ENCODE data around the gene FLAD1. TPM values are rescaled to one million over a fixed set of nuclear protein-coding genes. Genes with fewer than 3 reads are reported as not detected.

The FLAD1 gene
- total and polyA plus RNA-seq, 4 donors = 10.9 to 37.0 (median 30.6) TPM

- Histone ChIP-seq H3K27ac (ENCODE audit: low read depth in 1 of 2, low read length in 1 of 2) (peak overlapping the region; percentile 59 to 63), H3K4me1 (ENCODE audit: control insufficient read depth in 5 of 5, insufficient read depth in 5 of 5, low read length in 5 of 5) (peaks cover 6 to 58% (median 24%) of the 10 kb centered on the region in 5 donors), H3K9ac (ENCODE audit: insufficient read depth in 1 of 2, low read length in 2 of 2) (no peak overlapping the region), H3K27me3 (ENCODE audit: control insufficient read depth in 3 of 3, insufficient read depth in 3 of 3, low read length in 2 of 3) (no peaks in the 10 kb centered on the region), H3K4me3 (no peak overlapping the region), H3K9me3 (ENCODE audit: control insufficient read depth in 4 of 4, insufficient read depth in 3 of 4, low read length in 3 of 4) (no peaks in the 10 kb centered on the region), H3K36me3 (ENCODE audit: control insufficient read depth in 4 of 4, insufficient read depth in 4 of 4, low read length in 4 of 4) (no peaks in the 10 kb centered on the region)
- ATAC-seq (ENCODE audit: insufficient read depth, low FRiP score) (no peak), DNase-seq (no peak)
- 27 to 42% methylated on average over 15 to 16 of the region's 16 CpGs for WGBS, 2 donors
- TF ChIP-seq, protein P1, sequence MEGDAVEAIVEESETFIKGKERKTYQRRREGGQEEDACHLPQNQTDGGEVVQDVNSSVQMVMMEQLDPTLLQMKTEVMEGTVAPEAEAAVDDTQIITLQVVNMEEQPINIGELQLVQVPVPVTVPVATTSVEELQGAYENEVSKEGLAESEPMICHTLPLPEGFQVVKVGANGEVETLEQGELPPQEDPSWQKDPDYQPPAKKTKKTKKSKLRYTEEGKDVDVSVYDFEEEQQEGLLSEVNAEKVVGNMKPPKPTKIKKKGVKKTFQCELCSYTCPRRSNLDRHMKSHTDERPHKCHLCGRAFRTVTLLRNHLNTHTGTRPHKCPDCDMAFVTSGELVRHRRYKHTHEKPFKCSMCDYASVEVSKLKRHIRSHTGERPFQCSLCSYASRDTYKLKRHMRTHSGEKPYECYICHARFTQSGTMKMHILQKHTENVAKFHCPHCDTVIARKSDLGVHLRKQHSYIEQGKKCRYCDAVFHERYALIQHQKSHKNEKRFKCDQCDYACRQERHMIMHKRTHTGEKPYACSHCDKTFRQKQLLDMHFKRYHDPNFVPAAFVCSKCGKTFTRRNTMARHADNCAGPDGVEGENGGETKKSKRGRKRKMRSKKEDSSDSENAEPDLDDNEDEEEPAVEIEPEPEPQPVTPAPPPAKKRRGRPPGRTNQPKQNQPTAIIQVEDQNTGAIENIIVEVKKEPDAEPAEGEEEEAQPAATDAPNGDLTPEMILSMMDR (IDR thresholded peaks at IDR 0.05; ENCODE audit: control extremely low read depth, extremely low read depth) = no peak
These were observed 25.1 kb downstream of the FLAD1 start for GRCh38 chr1:155008015-155008941.

DNA sequence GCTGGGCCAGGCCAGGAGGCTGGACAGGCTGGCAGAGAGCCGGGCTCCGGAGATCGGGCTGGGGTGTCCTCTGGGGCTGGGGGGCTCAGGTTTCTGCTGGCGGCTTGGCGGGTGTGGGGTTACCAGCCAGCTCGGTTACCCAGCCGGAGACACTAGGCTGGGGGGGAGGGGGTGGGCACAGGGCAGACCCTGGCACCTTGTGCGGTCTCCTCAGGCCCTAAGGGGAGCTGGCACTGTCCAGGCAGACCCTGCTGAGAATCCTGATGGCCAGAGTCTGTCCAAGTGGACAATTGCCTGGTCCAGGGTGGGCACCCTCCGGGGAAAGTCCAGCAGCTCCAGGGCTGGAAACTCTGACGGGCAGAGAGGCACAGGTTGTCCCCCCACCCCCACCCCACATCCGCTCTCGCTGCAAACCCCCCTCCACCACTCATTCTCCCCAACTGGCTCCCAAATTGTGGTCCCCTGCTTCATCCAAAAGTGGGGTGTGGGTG, 26.1 kb downstream of the FLAD1 start:
- H3K4me3 ChIP-seq = peak overlapping the region; percentile 11
- H3K4me1 ChIP-seq (ENCODE audit: control insufficient read depth in 5 of 5, insufficient read depth in 5 of 5, low read length in 5 of 5) = peaks cover 4 to 58% (median 22%) of the 10 kb centered on the region in 5 donors
- TF ChIP-seq, protein P1 (IDR thresholded peaks at IDR 0.05; ENCODE audit: control extremely low read depth, extremely low read depth) = no peak
- H3K27me3 ChIP-seq (ENCODE audit: control insufficient read depth in 3 of 3, insufficient read depth in 3 of 3, low read length in 2 of 3) = no peaks in the 10 kb centered on the region
- 71 to 74% methylated on average over 8 to 12 of the region's 12 CpGs for WGBS, 2 donors
- no peaks in the 10 kb centered on the region for H3K9me3 ChIP-seq (ENCODE audit: control insufficient read depth in 4 of 4, insufficient read depth in 3 of 4, low read length in 3 of 4)
- DNase-seq (no peak), ATAC-seq (ENCODE audit: insufficient read depth, low FRiP score) (no peak)
- no peak overlapping the region for H3K9ac ChIP-seq (ENCODE audit: insufficient read depth in 1 of 2, low read length in 2 of 2)
- H3K36me3 ChIP-seq (ENCODE audit: control insufficient read depth in 4 of 4, insufficient read depth in 4 of 4, low read length in 4 of 4) = peaks cover 0 to 6% (median 0%) of the 10 kb centered on the region in 4 donors
- peak overlapping the region in 1 of 2 donors; percentile 41 for H3K27ac ChIP-seq (ENCODE audit: low read depth in 1 of 2, low read length in 1 of 2)

GRCh38 chr1:155009742-155010141, 26.6 kb downstream of the FLAD1 start:
- Histone ChIP-seq H3K9me3 (ENCODE audit: control insufficient read depth in 4 of 4, insufficient read depth in 3 of 4, low read length in 3 of 4) (no peaks in the 10 kb centered on the region), H3K4me3 (no peak overlapping the region), H3K27ac (ENCODE audit: low read depth in 1 of 2, low read length in 1 of 2) (peak overlapping the region in 1 of 2 donors; percentile 26), H3K36me3 (ENCODE audit: control insufficient read depth in 4 of 4, insufficient read depth in 4 of 4, low read length in 4 of 4) (peaks cover 0 to 9% (median 0%) of the 10 kb centered on the region in 4 donors), H3K9ac (ENCODE audit: insufficient read depth in 1 of 2, low read length in 2 of 2) (no peak overlapping the region), H3K4me1 (ENCODE audit: control insufficient read depth in 5 of 5, insufficient read depth in 5 of 5, low read length in 5 of 5) (peaks cover 2 to 53% (median 17%) of the 10 kb centered on the region in 5 donors), H3K27me3 (ENCODE audit: control insufficient read depth in 3 of 3, insufficient read depth in 3 of 3, low read length in 2 of 3) (no peaks in the 10 kb centered on the region)
- DNase-seq = no peak
- WGBS, 2 donors = 78 to 87% methylated on average over 5 of the region's 5 CpGs
- no peak for ATAC-seq (ENCODE audit: insufficient read depth, low FRiP score)
- TF ChIP-seq, protein P1 (IDR thresholded peaks at IDR 0.05; ENCODE audit: control extremely low read depth, extremely low read depth) = no peak
